SK-N-SH (cell line): Measurements from ENCODE around the gene WDR49.

ENCODE experiments used
- CHD2 ChIP-seq: fragments of 150-350 bp; IDR thresholded peaks from 2 replicates; pipeline ENCODE4 v1.6.1; 2018; ENCODE audit warnings: low read length; ENCODE audit not compliant: partially characterized antibody
- CTCF ChIP-seq: fragments of 200-600 bp; sonication (generic); IDR thresholded peaks from 2 replicates; pipeline ENCODE4 v1.6.1; 2017; ENCODE audit warnings: antibody characterized with exemption, mild to moderate bottlenecking, moderate library complexity
- EP300 ChIP-seq, 2 experiments: IDR thresholded peaks; 2 replicates each; pipeline versions ENCODE4 v1.4.0 to v1.6.1; 2012; ENCODE audit warnings: borderline replicate concordance in 1 of 2, low read depth in 1 of 2, low read length in 1 of 2
- EZH2phosphoT487 ChIP-seq: fragments of 200-600 bp; sonication (generic); IDR thresholded peaks from 2 replicates; pipeline ENCODE4 v1.6.1; 2017; ENCODE audit warnings: low read depth, mixed run types, mild to moderate bottlenecking, antibody characterized with exemption, moderate library complexity, borderline replicate concordance
- FOXM1 ChIP-seq: IDR thresholded peaks from 2 replicates; pipeline ENCODE4 v1.4.0; 2012; ENCODE audit warnings: low read depth, mild to moderate bottlenecking
- JUND ChIP-seq: IDR thresholded peaks from 2 replicates; pipeline ENCODE4 v1.4.0; 2012
- MAX ChIP-seq: IDR thresholded peaks from 2 replicates; pipeline ENCODE4 v1.4.0; 2012; ENCODE audit warnings: low read depth
- MXI1 ChIP-seq: IDR thresholded peaks from 2 replicates; pipeline ENCODE4 v1.6.1; 2012; ENCODE audit warnings: mild to moderate bottlenecking, low read depth, low read length, improper control_type of control experiment
- RAD21 ChIP-seq: IDR thresholded peaks from 2 replicates; pipeline ENCODE4 v1.6.1; 2012; ENCODE audit warnings: mild to moderate bottlenecking, low read length
- RCOR1 ChIP-seq: fragments of 150-350 bp; IDR thresholded peaks from 2 replicates; pipeline ENCODE4 v1.6.1; 2017; ENCODE audit warnings: antibody characterized with exemption, low read length
- REST ChIP-seq: IDR thresholded peaks from 2 replicates; pipeline ENCODE4 v1.6.1; 2012; ENCODE audit warnings: mild to moderate bottlenecking, low read depth, low read length, moderate library complexity
- TCF12 ChIP-seq: IDR thresholded peaks from 2 replicates; pipeline ENCODE4 v1.4.0; 2012
- USF1 ChIP-seq: IDR thresholded peaks from 2 replicates; pipeline ENCODE4 v1.4.0; 2012; ENCODE audit warnings: low read depth, borderline replicate concordance
- YY1 ChIP-seq: IDR thresholded peaks from 2 replicates; pipeline ENCODE4 v1.4.0; 2012; ENCODE audit warnings: low read depth, mild to moderate bottlenecking

GRCh38 chr3:167520266-167521005 lies 133.3 kb downstream of the WDR49 start:
- TF ChIP-seq CTCF (no peak), FOXM1 (no peak), EP300 (IDR thresholded peaks at IDR 0.05; ENCODE audit: borderline replicate concordance in 1 of 2, low read depth in 1 of 2, low read length in 1 of 2) (no peak), USF1 (no peak), RAD21 (no peak), MXI1 (no peak), YY1 (no peak), TCF12 (no peak), REST (no peak), CHD2 (no peak), MAX (no peak), RCOR1 (no peak), JUND (no peak), EZH2phosphoT487 (no peak)
